GM21367 (cell line): ENCODE data around the gene TMEM218.

Source experiments
- ATAC-seq: cut with Tn5 transposase; IDR thresholded peaks from one replicate; pipeline ENCODE4 v1.9.1; 2021; ENCODE audit not compliant: unreplicated experiment

TMEM218 gene

DNA sequence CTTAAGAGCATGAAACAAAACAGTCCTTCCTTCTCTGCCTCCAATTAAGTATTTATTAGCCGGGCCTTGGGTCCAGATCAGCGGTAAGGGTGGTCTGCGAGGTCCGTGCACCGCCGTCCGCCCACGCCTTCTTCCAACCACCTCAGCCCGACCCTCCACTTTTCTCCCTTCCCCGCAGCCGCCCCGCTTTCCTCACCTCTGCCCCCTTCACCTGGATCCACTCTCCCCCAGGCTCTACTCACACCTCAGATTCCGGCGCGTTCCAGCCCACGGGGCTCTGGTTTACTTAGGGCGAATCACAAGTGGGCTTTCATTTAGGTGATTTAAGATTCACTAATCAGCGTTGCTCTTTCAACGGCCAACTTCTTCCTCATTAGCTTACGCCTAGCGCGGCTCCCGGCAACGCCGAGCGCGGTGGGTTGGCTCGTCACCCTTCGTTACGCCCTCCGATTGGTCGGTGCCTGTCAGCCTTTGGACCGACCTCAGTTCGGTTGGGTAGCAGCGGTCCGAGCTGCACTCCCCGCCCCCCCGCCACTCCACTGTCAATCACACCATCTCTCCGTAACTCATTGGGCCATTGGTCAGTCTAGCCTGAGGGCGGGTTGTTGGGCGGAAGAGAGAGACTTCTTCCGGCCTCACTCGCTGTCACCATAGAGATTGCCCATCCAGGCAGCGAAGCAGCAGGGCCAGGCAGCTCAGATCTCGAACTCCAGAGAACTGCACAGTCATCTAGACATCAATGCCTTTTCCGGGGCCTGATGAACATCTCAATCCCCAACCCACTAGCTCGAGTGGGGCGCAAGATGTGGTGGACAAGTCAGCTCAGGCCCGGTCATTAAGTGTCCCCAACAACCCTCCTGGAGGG, at the start of gene TMEM218:
TSS of gene TMEM218 (minus strand) at position 284 of the 865 bp plus-strand sequence. CDS start 9,385 bp downstream, outside the sequence.
- ATAC-seq, result peak; percentile 99

DNA sequence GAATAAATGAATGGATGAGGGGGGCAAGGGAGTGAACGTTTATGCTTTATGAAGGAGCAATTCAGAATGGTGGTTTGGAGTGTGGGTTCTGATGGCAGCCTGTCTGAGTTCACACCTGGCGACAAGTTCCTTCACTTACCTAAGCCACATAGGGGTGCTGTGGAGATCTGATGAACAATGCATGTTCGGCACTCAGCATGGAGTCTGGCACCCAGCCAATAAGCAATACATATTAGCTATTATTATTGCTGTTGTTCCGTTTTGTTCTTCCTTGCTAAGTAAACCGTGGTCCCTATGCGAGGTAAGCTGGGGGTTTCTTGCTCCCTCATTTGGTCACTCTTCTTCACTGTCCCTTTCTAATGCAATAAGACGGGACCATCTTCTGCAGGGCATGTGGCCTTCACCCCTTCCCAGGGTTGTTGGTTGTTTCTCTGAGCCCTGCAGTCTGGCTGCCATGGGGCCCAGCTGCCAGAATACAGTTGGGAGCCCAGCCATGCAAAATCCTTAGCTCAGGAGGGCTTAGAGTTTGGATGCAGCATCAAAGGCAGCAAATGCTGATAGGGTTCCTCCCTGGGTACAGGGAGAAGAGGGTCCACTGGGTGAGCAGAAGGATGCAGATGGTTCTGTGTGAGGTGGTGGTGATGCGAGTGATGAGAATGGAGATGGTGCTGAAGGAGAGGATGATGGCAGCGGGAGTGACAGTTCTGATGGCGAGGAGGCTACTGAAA, 46.7 kb upstream of the TMEM218 start:
- no peak for ATAC-seq

DNA sequence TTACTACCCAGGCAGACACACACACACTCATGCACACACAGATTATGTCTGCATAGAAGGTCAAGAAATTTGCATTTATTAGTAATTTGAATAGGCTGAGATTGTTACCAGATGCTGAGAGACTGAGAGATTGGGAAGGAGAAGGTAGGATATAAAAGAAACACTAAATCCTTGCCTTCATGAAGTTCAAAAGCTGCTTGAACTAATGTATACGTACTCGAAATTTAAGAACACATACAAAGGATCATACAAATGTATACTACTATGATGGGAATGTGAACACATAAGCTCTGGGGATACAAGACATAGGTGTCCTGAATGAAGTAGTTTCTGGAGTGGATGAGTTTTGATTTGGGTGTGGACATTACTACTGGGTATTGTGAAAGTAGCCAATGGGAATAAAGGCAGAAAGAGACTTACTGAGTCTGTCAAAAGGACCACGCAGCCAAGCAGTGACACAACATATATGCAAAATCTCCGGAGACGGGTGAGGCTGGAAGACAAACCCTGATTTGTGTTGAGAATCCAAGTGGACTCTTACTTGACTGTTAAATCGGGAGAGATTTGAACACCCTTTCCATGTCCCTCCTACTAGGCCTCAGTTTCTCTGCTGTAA, 45.8 kb upstream of the TMEM218 start:
- ATAC-seq, result no peak

DNA sequence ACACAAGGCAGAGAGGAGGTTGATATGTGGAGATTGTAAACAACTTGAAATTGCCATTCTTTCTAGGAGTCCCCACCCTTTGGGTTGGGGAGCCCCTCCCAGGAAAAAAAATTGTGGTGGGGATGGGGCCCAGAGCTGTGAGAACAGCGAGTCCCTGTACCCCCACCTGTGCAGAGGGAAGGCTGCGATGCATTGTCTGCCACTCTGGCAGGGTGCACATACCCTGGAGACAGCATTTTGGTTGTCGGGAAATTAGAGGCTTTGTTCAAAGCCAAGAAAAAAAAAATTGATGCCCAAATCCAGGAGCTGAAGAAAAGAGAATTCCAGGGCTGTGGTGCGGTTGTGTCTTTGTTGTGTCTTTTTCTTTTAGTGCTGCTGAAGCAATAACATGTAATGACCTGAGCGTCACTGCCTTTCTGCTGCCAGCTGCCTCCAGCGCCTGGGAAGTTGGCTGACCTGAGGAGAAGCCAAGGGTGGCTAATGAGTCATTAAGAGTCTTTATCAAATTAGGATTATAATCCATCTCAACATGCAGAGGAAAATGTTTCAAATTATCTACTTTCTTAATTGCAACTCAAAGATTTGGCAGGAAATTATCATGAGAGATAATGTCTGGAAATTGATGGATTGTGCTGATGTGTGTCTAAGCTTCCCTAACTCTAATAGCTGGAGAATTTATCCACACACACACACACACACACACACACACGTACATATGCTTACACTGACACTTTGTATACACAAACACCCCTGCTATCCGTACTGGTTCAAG, 45.1 kb upstream of the TMEM218 start:
- ATAC-seq, result no peak

DNA sequence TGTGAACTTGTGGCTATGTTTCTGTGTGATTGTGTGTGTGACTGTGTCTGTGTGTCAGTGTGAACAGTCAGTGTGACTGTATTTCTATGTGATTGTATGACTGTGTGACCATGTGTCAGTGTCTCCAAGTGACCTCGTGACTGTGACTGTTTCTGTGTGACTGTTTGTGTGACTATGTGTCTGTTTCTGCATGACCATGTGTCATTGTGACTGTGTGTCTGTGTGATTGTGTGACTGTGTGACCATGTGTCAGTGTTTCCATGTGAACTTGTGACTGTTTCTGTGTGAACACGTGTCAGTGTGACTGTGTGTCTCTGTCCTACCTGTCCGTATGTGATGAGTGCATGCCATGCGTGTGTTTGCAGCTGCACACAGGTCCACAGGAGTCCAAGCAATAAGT, 44.3 kb upstream of the TMEM218 start:
- no peak for ATAC-seq

DNA sequence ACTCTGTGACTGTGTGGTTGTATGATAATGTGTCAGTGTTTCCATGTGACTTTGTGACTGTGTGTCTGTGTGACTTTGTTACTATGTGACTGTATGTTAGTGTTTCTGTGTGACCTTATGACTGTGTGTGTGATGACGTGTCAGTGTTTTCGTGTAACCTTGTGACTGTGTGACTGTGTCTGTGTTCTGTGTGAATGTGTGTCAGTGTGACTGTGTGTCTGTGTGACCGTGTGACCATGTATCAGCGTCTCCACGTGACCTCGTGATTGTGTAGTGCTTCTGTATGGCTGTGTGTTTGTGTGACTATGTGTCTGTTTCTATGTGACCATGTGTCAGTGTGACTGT, 43.6 kb upstream of the TMEM218 start:
- ATAC-seq, result no peak

DNA sequence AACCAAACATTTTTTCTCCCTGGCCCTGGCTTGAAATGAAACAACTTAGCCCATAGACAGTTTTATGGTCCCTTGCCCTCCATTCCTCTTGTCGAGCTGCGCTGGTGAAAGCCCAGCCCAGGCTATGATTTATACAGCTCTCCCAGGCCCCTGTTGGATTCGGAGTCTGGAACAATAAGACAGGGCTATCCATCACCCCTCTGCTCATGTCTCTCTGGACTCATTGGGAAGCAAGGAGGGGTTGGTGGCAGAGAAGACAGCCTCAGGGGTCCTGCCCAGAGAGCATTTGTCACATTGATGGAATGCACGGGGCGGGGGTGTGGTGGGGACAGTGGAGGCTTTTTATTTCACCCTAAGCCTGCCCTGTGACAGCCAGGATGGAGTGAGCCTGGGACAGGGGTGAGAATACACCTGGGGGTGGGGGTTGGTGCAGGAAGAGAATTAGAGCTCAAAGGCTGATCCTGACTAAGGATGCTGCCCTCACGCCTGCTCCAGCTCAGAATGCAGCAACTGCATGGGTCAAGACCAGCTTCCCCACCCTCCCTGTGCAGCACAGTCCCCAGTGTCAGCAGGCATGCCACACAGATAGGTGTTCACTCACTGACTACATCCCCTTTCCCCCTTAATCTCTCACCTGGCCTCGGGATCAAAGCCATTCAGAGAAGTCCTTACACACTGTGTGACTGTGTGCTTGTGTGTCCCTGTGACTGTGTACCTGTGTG, 43.1 kb upstream of the TMEM218 start:
- no peak for ATAC-seq

DNA sequence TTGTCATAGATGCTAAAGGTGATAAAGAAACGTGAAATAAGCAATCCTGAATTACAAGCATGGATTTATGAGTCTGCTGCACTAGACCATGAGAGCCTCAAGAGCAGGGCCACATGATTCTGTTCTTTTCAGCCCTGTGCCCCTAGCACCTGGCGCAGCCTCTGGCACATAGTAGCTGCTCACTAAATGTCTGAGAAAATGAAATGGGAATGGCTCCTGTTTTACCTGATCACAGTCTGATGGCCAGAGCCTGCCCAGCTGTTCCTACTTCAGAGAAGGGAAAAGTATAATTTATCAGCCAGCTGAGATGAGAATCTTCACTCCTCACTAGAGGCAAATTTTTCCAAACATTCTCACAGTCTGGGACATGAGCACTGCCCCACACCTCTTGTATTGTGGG, 42.4 kb upstream of the TMEM218 start:
- no peak for ATAC-seq

DNA sequence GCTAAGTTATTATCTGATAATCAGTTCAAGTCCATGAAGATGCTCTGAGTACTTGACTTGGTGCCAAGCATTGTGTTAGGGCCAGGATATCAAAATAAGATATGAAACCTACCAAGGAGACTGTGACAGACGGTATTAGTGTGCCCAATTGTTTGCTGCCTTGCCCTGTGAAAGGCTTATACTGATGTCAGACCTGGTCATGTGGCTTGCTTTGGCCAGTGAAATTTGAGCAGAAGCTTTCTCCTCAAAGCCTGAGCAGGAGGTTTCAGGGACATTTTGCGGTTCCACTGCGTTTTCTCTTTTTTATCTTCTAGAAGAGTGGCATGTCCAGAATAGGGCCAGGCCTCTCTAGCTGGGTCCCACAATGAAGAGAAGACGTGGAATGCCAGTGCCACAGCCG, 37.3 kb upstream of the TMEM218 start:
- no peak for ATAC-seq

DNA sequence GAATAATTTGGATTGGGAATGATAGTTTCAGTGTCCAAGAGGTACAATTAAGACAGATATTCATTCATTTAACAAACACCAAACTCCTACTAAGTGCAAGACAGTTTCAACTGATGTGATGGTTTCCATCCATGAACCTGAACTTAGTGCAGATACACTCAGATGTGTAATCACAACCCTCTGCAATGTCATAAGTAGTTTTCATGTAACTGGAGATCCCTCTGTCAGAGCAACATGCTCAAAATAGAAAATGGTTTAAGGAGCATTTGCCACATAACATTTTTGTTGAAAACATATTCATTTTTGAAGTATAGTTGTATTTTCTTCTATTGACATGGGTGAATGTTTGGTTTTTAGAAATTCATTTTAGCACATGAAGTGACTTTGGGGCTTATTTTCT, 36.6 kb upstream of the TMEM218 start:
- no peak for ATAC-seq

DNA sequence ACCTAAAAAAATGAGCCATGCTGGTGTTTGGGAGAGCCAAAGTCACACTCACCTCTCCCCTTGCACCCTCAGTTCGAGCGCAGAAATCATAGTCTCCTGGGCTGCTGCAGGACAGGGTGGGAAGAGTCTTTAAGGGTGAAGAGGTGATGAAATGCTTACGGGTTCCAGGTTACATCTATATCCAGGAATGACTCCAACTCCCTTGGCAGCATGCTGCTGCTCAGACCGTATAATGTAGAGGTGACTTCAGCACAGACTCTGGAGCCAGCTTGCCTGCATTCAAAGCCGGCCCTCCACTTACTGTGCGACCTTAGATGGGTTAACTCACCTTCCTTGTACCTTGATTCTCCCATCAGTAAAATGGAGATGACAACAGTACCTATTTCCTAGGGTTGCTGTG, 35.9 kb upstream of the TMEM218 start:
- ATAC-seq, result no peak

DNA sequence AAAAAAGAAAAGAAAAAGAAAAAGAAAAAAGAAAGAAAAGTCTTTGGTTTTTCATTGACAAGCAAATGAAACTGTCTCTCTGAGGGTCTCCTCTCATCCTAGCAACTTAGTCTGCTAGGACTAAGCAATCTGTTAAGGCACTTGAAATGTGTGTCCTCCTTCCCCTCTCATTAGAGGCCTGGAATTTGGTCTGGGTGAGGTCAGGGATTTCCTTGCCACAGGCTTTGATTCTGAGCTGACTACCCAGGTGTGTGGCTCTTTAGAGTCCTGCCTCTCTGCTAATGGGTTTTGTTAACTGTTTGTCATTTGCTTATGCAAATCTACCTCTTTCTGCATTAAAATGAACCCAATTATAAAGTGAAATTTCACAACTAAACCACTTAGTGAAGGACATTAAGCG, 34.8 kb upstream of the TMEM218 start:
- no peak for ATAC-seq

DNA sequence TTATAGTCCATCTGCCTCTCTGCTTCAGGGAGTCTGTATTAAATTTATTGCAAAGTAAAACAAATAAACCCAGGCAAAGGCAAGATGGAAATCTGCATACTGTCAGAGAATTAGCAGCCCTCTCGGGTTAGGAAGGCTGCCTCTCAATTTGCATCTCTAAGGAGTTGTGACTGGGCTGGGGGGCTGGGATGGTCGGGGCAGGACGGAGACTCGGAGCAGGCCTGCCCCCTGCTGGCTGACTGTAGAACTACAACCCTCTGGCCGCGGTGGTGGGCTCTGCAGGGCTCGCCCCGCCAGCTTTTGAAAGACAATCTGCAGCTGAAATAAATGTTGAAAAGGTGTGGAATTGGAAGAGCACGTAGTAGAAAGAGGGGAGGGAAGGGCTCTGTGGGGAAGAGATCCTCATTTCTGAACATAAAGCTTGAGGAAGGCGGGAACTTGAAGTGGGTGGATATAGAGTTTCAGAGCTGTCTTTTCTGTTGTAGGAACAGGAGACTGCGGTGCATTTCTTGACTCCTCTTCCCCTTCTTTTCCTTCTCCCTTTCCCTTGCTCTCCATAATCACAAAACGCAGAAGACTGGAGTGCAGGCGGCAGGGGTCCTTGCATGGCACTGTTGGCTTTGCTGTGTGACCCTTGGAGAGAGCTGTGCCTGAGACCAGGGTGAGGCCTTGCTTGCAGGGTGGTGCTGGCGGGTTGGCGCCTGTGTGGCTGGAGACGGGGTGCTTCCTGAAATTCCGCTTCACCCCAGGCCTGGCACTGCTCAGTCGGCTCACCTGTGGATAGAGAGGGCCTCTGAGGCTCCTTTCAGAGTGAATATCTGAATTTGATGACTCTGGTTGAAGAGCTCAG, 30.5 kb upstream of the TMEM218 start:
- ATAC-seq, result peak; percentile 64

DNA sequence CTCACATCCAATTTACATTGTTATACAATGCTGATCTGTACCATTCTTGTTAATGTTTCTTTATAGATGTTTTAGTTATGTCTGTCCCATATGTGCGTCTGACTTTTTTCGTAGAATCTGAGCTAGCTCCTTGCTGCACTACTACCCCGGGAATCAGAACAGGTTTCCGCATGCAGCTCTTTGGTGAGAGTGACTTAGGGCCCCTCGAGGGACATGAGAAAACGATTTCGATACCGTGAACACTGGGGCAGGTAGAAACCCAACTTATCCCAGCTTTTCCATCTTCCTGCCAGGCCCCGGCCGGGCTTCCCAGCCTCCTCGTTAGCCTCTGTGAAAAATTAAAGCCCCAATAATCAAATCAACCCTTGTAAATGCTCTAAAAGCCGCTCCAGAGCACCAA, 29.8 kb upstream of the TMEM218 start:
- ATAC-seq, result no peak

DNA sequence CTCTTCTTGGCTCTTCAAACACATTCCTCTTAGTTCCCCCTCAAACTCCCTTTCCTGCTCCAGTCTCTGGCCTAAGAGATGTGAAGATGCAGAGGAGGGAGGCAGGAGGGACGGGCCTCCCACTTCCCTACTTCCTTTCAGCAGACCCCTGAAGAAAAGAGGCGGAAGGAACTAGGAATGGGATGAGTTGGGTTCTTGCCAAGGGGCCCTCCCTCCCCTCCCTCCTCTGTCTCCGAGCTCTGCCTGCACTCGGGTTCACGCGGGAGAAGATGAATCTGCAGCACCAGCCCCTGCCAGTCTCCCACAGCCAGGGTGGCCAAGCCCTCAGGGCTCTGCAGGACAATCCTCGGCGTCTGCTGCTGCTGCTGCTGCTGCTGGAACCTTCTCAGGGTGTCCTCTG, 28.8 kb upstream of the TMEM218 start:
- no peak for ATAC-seq

DNA sequence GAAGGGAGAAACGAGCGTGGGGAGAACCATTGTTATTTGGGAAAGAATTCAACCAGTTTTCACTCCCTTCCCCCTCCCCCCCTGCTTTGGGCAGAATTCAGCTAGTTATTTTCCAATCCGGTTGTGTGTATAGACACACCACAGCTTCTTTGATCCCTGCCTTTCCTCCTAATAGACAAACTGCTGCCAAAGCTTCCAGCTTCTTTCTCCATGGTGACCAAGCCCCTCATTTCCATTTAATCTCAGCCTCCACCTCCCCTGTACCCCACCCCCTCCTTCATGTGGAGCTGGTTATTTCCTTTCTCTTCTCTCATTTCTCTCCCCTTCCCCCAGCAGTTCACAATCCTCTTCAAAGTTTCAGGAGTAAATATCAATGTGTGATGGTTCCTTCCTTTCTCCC, 28.4 kb upstream of the TMEM218 start:
- no peak for ATAC-seq

DNA sequence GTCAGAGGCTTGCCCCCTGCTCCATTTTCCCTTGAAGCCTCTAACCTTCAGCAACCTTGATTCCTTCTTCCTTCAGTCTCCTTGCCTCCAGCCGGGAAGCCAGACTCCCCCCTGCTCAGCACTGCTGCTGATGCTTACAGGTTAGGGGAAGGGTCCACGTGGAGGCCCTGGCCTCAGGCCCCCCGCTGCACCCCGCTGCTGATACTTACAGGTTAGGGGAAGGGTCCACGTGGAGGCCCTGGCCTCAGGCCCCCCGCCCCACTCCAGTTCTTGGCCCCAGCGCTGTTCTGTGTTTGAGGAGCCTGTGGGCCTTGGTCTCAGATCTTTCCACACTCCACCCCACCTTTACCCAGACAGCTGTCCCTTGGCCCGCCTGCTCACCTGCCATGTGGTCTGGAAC, 27.5 kb upstream of the TMEM218 start:
- no peak for ATAC-seq

DNA sequence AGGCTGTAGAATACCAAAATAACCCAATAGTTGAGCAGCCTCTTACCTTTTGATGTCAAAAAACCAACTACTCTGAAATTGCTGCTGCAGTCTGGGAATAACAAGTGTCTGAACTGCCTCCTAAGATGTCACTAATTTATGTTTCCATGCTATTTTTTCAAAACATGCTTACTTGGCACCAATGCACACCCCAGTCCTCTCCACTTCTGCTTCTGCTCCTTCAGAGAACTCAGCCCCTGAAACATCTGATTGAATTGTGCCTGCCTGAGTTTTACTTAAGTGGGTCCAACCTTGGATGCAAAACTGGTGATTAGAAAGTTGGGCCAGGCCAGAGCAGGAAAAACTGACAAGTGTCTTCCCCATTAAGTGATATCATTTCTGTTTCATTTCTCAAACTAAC, 24.6 kb upstream of the TMEM218 start:
- no peak for ATAC-seq

DNA sequence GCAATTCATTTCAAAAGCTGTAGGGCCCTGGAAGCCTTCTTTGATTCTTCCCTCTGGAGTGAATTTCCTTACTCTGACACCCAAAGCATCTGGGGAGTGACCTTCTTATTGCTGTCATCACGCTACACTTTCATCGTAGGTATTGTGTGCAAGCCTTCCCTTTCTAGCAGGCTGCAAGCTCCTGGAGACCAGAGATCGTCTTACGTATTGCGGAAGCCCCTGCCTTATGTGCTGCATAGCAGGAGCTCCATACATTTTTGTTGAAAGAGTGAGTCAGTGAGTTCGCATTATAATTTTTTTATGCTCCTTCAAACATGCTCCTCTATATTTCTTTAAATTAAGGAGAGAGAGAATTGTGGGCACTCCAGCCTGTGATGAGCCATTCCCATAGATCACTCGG, 21.2 kb upstream of the TMEM218 start:
- no peak for ATAC-seq

DNA sequence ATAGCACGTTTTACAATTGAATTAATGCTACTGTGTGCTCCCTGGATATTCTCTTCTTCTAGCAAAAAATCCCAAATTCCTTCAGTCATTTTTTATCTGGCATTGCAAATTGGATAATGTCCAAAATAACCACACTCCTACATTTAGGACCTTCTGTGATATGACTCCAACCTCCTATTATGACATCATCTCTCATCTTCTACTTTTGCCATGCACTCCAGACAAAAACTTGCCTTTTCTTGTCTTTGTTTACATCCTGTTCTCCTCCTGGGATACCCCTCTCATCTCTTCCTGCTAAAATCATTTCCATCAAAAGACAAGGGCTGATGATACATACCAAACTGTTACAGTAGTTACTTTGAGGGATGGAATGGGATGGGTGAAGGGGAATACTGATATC, 20.6 kb upstream of the TMEM218 start:
- no peak for ATAC-seq
